ENCODE measurements around the gene SH3RF3. TPM values are rescaled to one million over a fixed set of nuclear protein-coding genes. Genes with fewer than 3 reads are reported as not detected.

The SH3RF3 gene
- total RNA-seq, 2 donors from 2014 or later: 1.3 to 2.5 TPM

DNA sequence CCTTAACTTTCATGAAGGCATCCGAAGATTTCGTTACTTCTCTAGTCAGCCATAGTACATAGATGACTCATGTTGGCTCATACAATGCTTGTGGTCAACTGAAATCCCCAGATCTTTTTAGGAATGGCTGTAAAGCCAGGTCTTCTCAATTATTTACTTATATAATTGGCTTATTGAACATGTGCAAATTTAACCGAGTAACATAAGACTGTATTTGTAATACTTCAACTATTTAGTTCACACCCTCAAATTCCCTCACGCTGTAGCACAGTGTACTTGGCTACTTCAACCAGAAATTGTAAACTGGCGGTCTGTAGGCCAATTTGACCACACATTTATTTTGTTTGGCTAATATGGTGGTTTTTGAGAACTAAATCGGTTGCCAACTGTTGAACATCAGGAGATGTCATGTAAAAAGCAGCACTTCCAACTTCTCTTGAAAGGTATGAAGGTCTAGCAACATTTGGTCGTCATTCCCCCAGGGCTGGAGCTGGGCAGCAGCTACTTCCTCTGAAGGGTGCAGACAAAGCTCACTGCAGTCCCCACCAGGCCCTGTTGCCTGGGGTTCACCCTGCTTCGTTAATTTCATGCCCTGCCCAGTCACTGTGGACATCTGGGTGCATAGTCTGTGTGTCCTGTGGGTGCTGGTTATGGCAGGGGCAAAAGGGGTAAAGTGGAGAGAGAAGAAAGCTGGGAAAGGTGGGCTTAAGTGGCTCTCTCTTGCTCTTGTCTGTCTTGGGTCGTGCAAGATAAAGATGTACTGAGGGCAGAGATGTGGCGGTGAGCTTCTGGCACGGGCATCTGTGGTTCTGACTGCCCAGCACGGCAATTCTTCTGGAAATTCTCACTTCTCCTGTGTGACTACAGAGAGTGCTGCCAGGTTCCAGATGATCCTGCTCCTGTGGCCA is 3.2 kb upstream of the SH3RF3 start:
- Histone ChIP-seq H3K27ac (no peak overlapping the region), H3K9me3 (no peaks in the 10 kb centered on the region), H3K4me1 (no peaks in the 10 kb centered on the region), H3K4me3 (no peak overlapping the region), H3K36me3 (no peaks in the 10 kb centered on the region), H3K27me3 (peaks cover 22% of the 10 kb centered on the region), H3K9ac (ENCODE audit: low read depth in 2 of 2, low read length in 2 of 2) (no peak overlapping the region)
- TF ChIP-seq, protein P1, sequence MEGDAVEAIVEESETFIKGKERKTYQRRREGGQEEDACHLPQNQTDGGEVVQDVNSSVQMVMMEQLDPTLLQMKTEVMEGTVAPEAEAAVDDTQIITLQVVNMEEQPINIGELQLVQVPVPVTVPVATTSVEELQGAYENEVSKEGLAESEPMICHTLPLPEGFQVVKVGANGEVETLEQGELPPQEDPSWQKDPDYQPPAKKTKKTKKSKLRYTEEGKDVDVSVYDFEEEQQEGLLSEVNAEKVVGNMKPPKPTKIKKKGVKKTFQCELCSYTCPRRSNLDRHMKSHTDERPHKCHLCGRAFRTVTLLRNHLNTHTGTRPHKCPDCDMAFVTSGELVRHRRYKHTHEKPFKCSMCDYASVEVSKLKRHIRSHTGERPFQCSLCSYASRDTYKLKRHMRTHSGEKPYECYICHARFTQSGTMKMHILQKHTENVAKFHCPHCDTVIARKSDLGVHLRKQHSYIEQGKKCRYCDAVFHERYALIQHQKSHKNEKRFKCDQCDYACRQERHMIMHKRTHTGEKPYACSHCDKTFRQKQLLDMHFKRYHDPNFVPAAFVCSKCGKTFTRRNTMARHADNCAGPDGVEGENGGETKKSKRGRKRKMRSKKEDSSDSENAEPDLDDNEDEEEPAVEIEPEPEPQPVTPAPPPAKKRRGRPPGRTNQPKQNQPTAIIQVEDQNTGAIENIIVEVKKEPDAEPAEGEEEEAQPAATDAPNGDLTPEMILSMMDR (IDR thresholded peaks at IDR 0.05): no peak
- DNase-seq: no peak
- intact Hi-C loops (cut with DNase I): loop anchor here (2.0 kb wide), 1 partner anchor 385 kb away; no protein-coding TSS in a partner anchor

DNA sequence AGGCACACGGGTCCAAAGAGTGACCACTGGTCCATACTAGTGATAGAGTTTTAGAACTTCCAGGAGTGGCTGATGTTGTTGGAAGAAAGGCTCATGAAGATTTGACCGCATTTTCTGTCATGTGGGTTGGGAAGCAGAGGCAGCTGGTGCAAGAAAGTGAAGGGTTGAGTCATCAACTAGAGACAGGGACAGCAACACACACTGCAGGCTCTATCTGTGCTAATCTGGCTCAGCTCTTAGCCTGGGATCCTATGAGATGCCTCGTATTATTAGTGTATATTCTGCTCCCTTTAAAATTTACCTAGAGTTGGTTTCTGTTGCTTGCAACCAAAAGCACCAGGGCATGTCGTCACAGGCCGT is 2.5 kb upstream of the SH3RF3 start:
- TF ChIP-seq, protein P1 (IDR thresholded peaks at IDR 0.05): no peak
- intact Hi-C loops (cut with DNase I): loop anchor here (2.0 kb wide), 1 partner anchor 384 kb away; no protein-coding TSS in a partner anchor
- Histone ChIP-seq H3K36me3 (no peaks in the 10 kb centered on the region), H3K9ac (ENCODE audit: low read depth in 2 of 2, low read length in 2 of 2) (no peak overlapping the region), H3K9me3 (no peaks in the 10 kb centered on the region), H3K27me3 (peaks cover 22% of the 10 kb centered on the region), H3K4me3 (no peak overlapping the region), H3K4me1 (no peaks in the 10 kb centered on the region), H3K27ac (no peak overlapping the region)
- no peak for DNase-seq

DNA sequence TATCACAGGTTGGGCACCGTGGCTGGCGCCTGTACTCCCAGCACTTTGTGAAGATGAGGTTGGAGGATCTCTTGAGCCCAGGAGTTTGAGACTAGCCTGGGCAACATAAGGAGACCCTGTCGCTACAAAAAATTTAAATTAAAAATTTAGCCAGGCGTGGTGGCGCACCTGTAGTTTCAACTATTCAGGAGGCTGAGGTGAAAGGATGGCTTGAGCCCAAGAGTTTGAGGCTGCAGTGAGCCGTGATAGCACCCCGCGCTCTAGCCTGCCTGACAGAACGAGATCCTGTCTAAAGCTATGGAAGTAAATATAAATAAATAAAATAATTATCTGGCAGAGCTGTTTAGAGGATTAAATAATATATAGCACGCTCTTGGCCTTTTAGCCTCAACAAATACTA is 1.4 kb upstream of the SH3RF3 start:
- H3K27ac ChIP-seq: no peak overlapping the region
- no peak overlapping the region for H3K9ac ChIP-seq (ENCODE audit: low read depth in 2 of 2, low read length in 2 of 2)
- H3K9me3 ChIP-seq: no peaks in the 10 kb centered on the region
- H3K36me3 ChIP-seq: no peaks in the 10 kb centered on the region
- TF ChIP-seq, protein P1 (IDR thresholded peaks at IDR 0.05): no peak
- no peaks in the 10 kb centered on the region for H3K4me1 ChIP-seq
- no peak for DNase-seq
- peaks cover 25% of the 10 kb centered on the region for H3K27me3 ChIP-seq
- H3K4me3 ChIP-seq: no peak overlapping the region
- intact Hi-C loops (cut with DNase I): loop anchor here (2.0 kb wide), 1 partner anchor 383 kb away; no protein-coding TSS in a partner anchor

DNA sequence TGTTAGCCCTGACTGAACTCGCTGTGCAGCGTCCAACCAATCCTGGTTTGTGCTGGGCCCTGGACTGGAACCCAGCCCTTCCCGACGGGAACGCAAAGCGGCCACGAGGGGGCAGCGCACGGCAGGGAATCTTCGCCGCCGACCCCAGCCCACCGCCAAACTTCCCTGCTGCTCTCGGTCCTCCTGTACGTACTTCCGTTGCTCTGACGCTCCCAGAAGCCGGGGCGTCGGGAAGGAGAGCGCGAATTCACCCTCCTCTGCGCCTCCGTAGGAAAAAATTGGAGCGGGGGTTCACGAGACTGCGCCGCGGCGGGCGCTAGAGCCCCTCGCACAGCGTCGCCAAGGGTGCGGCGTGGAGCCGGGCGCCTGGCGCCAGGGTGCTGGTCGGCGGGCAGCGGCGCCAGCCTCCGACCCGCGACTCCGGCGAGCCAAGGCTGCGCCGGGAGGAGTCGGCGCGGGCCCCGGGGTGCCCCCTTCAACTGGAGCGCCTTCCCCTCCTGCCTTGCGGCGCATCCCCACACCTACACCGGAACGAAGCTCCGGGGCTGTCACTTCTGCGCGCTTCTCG is 873 bp upstream of the SH3RF3 start:
- Histone ChIP-seq H3K36me3 (no peaks in the 10 kb centered on the region), H3K9ac (ENCODE audit: low read depth in 2 of 2, low read length in 2 of 2) (peak overlapping the region; percentile 38 to 76), H3K4me1 (no peaks in the 10 kb centered on the region), H3K27me3 (peaks cover 25% of the 10 kb centered on the region), H3K9me3 (no peaks in the 10 kb centered on the region), H3K27ac (peak overlapping the region; percentile 57), H3K4me3 (peak overlapping the region; percentile 70)
- TF ChIP-seq, protein P1 (IDR thresholded peaks at IDR 0.05): peak; percentile 80
- peak; percentile 66 for DNase-seq
- intact Hi-C loops (cut with DNase I): no loop called here

DNA sequence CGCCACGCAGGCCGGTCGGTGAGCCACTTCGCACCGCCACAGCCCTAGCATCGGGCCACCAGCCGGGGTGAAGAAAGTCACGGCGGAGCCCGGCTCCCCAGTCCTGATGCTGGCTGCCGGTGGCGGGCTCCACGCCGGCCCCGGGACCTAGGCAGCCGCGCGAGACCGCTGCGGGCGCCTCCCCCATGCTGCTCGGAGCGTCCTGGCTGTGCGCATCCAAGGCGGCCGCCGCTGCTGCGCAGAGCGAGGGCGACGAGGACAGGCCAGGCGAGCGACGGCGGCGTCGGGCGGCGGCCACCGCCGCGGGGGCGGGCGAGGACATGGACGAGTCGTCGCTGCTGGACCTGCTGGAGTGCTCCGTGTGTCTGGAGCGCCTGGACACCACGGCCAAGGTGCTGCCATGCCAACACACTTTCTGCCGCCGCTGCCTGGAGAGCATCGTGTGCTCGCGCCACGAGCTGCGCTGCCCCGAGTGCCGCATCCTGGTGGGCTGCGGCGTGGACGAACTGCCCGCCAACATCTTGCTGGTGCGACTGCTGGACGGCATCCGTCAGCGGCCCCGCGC is 433 bp downstream of the SH3RF3 start:
- peak; percentile 21 for DNase-seq
- intact Hi-C loops (cut with DNase I): no loop called here
- peaks cover 25% of the 10 kb centered on the region for H3K27me3 ChIP-seq
- no peaks in the 10 kb centered on the region for H3K4me1 ChIP-seq
- H3K9me3 ChIP-seq: no peaks in the 10 kb centered on the region
- TF ChIP-seq, protein P1 (IDR thresholded peaks at IDR 0.05): no peak
- H3K9ac ChIP-seq (ENCODE audit: low read depth in 2 of 2, low read length in 2 of 2): peak overlapping the region in 1 of 2 donors; percentile 76
- H3K27ac ChIP-seq: peak overlapping the region; percentile 57
- H3K4me3 ChIP-seq: peak overlapping the region; percentile 70
- no peaks in the 10 kb centered on the region for H3K36me3 ChIP-seq
